WTC11 (cell line): Measurements from ENCODE around the gene KATNBL1. TPM values are rescaled to one million over a fixed set of nuclear protein-coding genes. Genes with fewer than 3 reads are reported as not detected.

Source experiments
- ATAC-seq: fragments of 200-7000 bp; cut with Tn5 transposase; 2 replicates; pipeline ENCODE4 v1.10.0; 2021; ENCODE audit warnings: mild to moderate bottlenecking, moderate library complexity
- CTCF ChIA-PET: fragments of 300-600 bp; sonication (Branson Sonifier 250); formaldehyde crosslinking; loops from one replicate; lab custom pipeline; 2021; ENCODE audit warnings: antibody characterized with exemption; lab: Charles Lee
- POLR2A ChIA-PET: fragments of 350-600 bp; sonication (Branson Sonifier 250); formaldehyde crosslinking; loops from one replicate; lab custom pipeline; 2021; ENCODE audit warnings: antibody characterized with exemption; lab: Charles Lee
- DNase-seq: peaks from one replicate; pipeline ENCODE4 v3.0.0; 2021; ENCODE audit warnings: low spot score
- H3K27ac Mint-ChIP-seq: 2 replicates; pipeline ENCODE4 v1.8.0; 2021; ENCODE audit warnings: mixed read lengths
- H3K27me3 Mint-ChIP-seq: 2 replicates; pipeline ENCODE4 v1.8.0; 2021; ENCODE audit warnings: low read depth, mild to moderate bottlenecking, moderate library complexity, mixed read lengths
- H3K36me3 Mint-ChIP-seq: 2 replicates; pipeline ENCODE4 v1.8.0; 2021; ENCODE audit warnings: mixed read lengths
- H3K4me1 Mint-ChIP-seq: 2 replicates; pipeline ENCODE4 v1.8.0; 2022; ENCODE audit warnings: mixed read lengths
- H3K4me3 Mint-ChIP-seq: 2 replicates; pipeline ENCODE4 v1.8.0; 2021; ENCODE audit warnings: mild to moderate bottlenecking, moderate library complexity, mixed read lengths
- H3K9me3 Mint-ChIP-seq: 2 replicates; pipeline ENCODE4 v1.8.0; 2021; ENCODE audit warnings: mixed read lengths
- CDX4 ChIP-seq: fragments of 250-450 bp; sonication (Bioruptor Pico); IDR thresholded peaks from 2 replicates; pipeline ENCODE4 v1.9.0; 2021; ENCODE audit warnings: moderate library complexity, mild to moderate bottlenecking, inconsistent platforms, borderline replicate concordance
- CREM ChIP-seq: sonication (generic); formaldehyde crosslinking; IDR thresholded peaks from 2 replicates; pipeline ENCODE4 v1.8.1; 2022; ENCODE audit warnings: mild to moderate bottlenecking, missing genetic modification reagents, moderate library complexity
- E2F4 ChIP-seq: sonication (generic); formaldehyde crosslinking; IDR thresholded peaks from 2 replicates; pipeline ENCODE4 v1.8.1; 2022; ENCODE audit warnings: low read depth, mild to moderate bottlenecking, moderate library complexity, missing genetic modification reagents, borderline replicate concordance
- ELF4 ChIP-seq: sonication (generic); formaldehyde crosslinking; IDR thresholded peaks from 2 replicates; pipeline ENCODE4 v1.8.1; 2022; ENCODE audit warnings: low read depth, mild to moderate bottlenecking, moderate library complexity, missing genetic modification reagents
- ETV6 ChIP-seq: sonication (generic); formaldehyde crosslinking; IDR thresholded peaks from 2 replicates; pipeline ENCODE4 v1.8.1; 2022; ENCODE audit warnings: mild to moderate bottlenecking, missing genetic modification reagents
- FOXK1 ChIP-seq: sonication (generic); formaldehyde crosslinking; IDR thresholded peaks from 2 replicates; pipeline ENCODE4 v1.8.0; 2022; ENCODE audit warnings: mild to moderate bottlenecking, moderate library complexity, missing genetic modification reagents
- FOXP1 ChIP-seq: sonication (generic); formaldehyde crosslinking; IDR thresholded peaks from 2 replicates; pipeline ENCODE4 v1.8.0; 2022; ENCODE audit warnings: missing genetic modification reagents, mild to moderate bottlenecking, moderate library complexity, borderline replicate concordance
- GTF2I ChIP-seq: fragments of 250-450 bp; sonication (Bioruptor Pico); conservative IDR thresholded peaks from 2 replicates; pipeline ENCODE4 v1.4.0; 2021; ENCODE audit warnings: mild to moderate bottlenecking
- IRF1 ChIP-seq: sonication (generic); formaldehyde crosslinking; IDR thresholded peaks from 2 replicates; pipeline ENCODE4 v1.8.0; 2023; ENCODE audit warnings: missing genetic modification reagents
- MYBL2 ChIP-seq: sonication (generic); formaldehyde crosslinking; IDR thresholded peaks from 2 replicates; pipeline ENCODE4 v1.8.1; 2023; ENCODE audit warnings: mild to moderate bottlenecking, moderate library complexity, missing genetic modification reagents
- NR2C2 ChIP-seq: sonication (generic); formaldehyde crosslinking; IDR thresholded peaks from 2 replicates; pipeline ENCODE4 v1.8.0; 2022; ENCODE audit warnings: mild to moderate bottlenecking, missing genetic modification reagents
- OVOL2 ChIP-seq: fragments of 250-450 bp; sonication (Bioruptor Pico); IDR thresholded peaks from 2 replicates; pipeline ENCODE4 v1.9.0; 2021; ENCODE audit warnings: mild to moderate bottlenecking, borderline replicate concordance
- ZMAT4 ChIP-seq: fragments of 250-450 bp; sonication (Bioruptor Pico); IDR thresholded peaks from 2 replicates; pipeline ENCODE4 v1.9.0; 2021; ENCODE audit warnings: mild to moderate bottlenecking
- ZNF425 ChIP-seq: fragments of 250-450 bp; sonication (Bioruptor Pico); conservative IDR thresholded peaks from 2 replicates; pipeline ENCODE4 v1.9.0; 2021; ENCODE audit warnings: mild to moderate bottlenecking
- ZNF532 ChIP-seq: fragments of 250-450 bp; sonication (Bioruptor Pico); IDR thresholded peaks from 2 replicates; pipeline ENCODE4 v1.9.0; 2021; ENCODE audit warnings: mild to moderate bottlenecking, borderline replicate concordance
- total RNA-seq: library from RNA; stranded (reverse); gene quantifications from 3 replicates; pipeline ENCODE4 v1.2.3, GENCODE V29; 2021

The KATNBL1 gene
- total RNA-seq, 1 experiment from 2014 or later, result 45.8 TPM

- no peak for TF ChIP-seq E2F4 (CRISPR knock-in tag)
- no peak for TF ChIP-seq ZNF532 (CRISPR knock-in tag)
- TF ChIP-seq CREM, result no peak
- TF ChIP-seq ETV6 (CRISPR knock-in tag), result no peak
- TF ChIP-seq OVOL2 (CRISPR knock-in tag), result no peak
These were observed 29.4 kb upstream of the KATNBL1 start (continued) for GRCh38 chr15:34239151-34239808.

GRCh38 chr15:34233614-34234013, 23.7 kb upstream of the KATNBL1 start:
- H3K9me3 Mint-ChIP-seq, result no peaks in the 10 kb centered on the region
- DNase-seq (no peak), ATAC-seq (no peak)
- ChIA-PET POLR2A (no interaction called here), CTCF (no interaction called here)
- peaks cover 27% of the 10 kb centered on the region for H3K36me3 Mint-ChIP-seq
- no peaks in the 10 kb centered on the region for H3K4me1 Mint-ChIP-seq
- no peaks in the 10 kb centered on the region for H3K27me3 Mint-ChIP-seq
- H3K4me3 Mint-ChIP-seq, result no peak overlapping the region
- no peak overlapping the region for H3K27ac Mint-ChIP-seq
- TF ChIP-seq ZNF425 (no peak), NR2C2 (CRISPR knock-in tag) (no peak), FOXP1 (CRISPR knock-in tag) (no peak), ZMAT4 (CRISPR knock-in tag) (no peak), IRF1 (no peak), FOXK1 (CRISPR knock-in tag) (no peak), ELF4 (no peak), GTF2I (CRISPR knock-in tag) (no peak), MYBL2 (no peak), CDX4 (CRISPR knock-in tag) (no peak)
